Smooth muscle cell (in vitro differentiated cells): ENCODE data around the gene BCOR. TPM values are rescaled to one million over a fixed set of nuclear protein-coding genes. Genes with fewer than 3 reads are reported as not detected.

ENCODE experiments used
- DNase-seq: peaks from one replicate; lab custom pipeline; 2025; ENCODE audit not compliant: unreplicated experiment; lab: John Stamatoyannopoulos, UW
- H2AFZ ChIP-seq: fragments of 200-600 bp; sonication (generic); 2 replicates; pipeline ENCODE4 v1.6.0; 2016; ENCODE audit warnings: antibody characterized with exemption, low read depth, mild to moderate bottlenecking
- H3F3A ChIP-seq: fragments of 200-600 bp; sonication (generic); 2 replicates; pipeline ENCODE4 v1.6.0; 2017; ENCODE audit warnings: antibody characterized with exemption, low read depth
- H3K27ac ChIP-seq: fragments of 200-600 bp; sonication (generic); 2 replicates; pipeline ENCODE4 v1.5.1; 2016; ENCODE audit warnings: low read depth, mild to moderate bottlenecking
- H3K27me3 ChIP-seq: fragments of 200-600 bp; sonication (generic); 2 replicates; pipeline ENCODE4 v1.6.1; 2016; ENCODE audit warnings: low read depth, mild to moderate bottlenecking
- H3K36me3 ChIP-seq: fragments of 200-600 bp; sonication (generic); 2 replicates; pipeline ENCODE4 v1.5.1; 2016; ENCODE audit warnings: low read depth
- H3K4me1 ChIP-seq: fragments of 200-600 bp; sonication (generic); 2 replicates; pipeline ENCODE4 v1.5.1; 2016; ENCODE audit warnings: low read depth
- H3K4me2 ChIP-seq: fragments of 200-600 bp; sonication (generic); 2 replicates; pipeline ENCODE4 v1.6.0; 2016; ENCODE audit warnings: mild to moderate bottlenecking
- H3K4me3 ChIP-seq: fragments of 200-600 bp; sonication (generic); 2 replicates; pipeline ENCODE4 v1.5.1; 2016; ENCODE audit warnings: mild to moderate bottlenecking
- H3K79me2 ChIP-seq: fragments of 200-600 bp; sonication (generic); 2 replicates; pipeline ENCODE4 v1.6.0; 2016; ENCODE audit warnings: low read depth, mild to moderate bottlenecking
- H3K9ac ChIP-seq: fragments of 200-600 bp; sonication (generic); 2 replicates; pipeline ENCODE4 v1.6.0; 2016; ENCODE audit warnings: low read depth
- H3K9me3 ChIP-seq: fragments of 200-600 bp; sonication (generic); replicated peaks from 2 replicates; pipeline ENCODE4 v1.5.1; 2016; ENCODE audit warnings: low read depth
- H4K20me1 ChIP-seq: fragments of 200-600 bp; sonication (generic); 2 replicates; pipeline ENCODE4 v1.6.0; 2016; ENCODE audit warnings: low read depth
- WGBS: methylation state at CpG from one replicate; pipeline ENCODE4 v1.1.7; 2016; ENCODE audit warnings: low lambda C conversion rate; 5-methylcytosine and 5-hydroxymethylcytosine counted together
- polyA plus RNA-seq: library from polyadenylated mRNA; unstranded; fragments of >200 nt; fragmentation: Nextera tagmentation; extraction: Ambion mirVana; gene quantifications from 2 replicates; pipeline ENCODE4 v1.2.1, GENCODE V29; 2016
- total RNA-seq: library from RNA; depleted of rRNA; stranded (reverse); fragments of >200 nt; gene quantifications from 2 replicates; pipeline ENCODE4 v1.2.3, GENCODE V29; 2014
- TF ChIP-seq, protein P1 (sequence below): fragments of 200-600 bp; sonication (generic); IDR thresholded peaks from 2 replicates; pipeline ENCODE4 v1.5.1; 2017; ENCODE audit warnings: borderline replicate concordance, mild to moderate bottlenecking, antibody characterized with exemption; ENCODE audit not compliant: insufficient read depth, poor library complexity, severe bottlenecking

The BCOR gene
- total and polyA plus RNA-seq, 2 experiments from 2014 or later: 19.5 to 28.0 TPM

DNA sequence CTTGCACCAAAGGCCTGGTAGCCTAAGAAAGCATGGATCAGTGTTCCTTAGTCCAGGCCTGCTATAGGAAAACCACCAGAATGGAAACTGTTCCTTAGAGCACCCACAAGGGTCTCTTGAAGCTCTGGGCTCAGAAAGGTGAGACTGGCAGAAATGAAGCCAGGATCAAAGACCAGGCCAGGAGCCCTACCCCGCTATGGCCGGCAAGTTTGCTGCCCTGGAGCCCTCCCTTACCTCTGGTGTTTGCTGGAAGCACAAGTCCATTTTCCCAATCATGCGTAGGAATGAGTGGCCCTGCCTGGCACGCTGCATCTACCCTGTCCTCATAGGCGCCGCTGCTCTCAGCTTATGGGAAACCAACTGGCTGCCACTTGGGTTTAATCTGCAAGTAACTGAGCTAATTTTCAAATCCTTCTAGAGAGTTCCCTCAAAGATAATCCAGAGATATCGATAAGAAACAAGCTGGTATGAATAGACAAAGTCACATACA is 37.4 kb downstream of the BCOR start:
- DNase-seq: no peak
- H3K4me1 ChIP-seq: no peaks in the 10 kb centered on the region
- H3K27me3 ChIP-seq: no peaks in the 10 kb centered on the region
- no peak overlapping the region for H3K4me2 ChIP-seq
- H3K36me3 ChIP-seq: peaks cover 3% of the 10 kb centered on the region
- no peak overlapping the region for H3K27ac ChIP-seq
- TF ChIP-seq, protein P1, sequence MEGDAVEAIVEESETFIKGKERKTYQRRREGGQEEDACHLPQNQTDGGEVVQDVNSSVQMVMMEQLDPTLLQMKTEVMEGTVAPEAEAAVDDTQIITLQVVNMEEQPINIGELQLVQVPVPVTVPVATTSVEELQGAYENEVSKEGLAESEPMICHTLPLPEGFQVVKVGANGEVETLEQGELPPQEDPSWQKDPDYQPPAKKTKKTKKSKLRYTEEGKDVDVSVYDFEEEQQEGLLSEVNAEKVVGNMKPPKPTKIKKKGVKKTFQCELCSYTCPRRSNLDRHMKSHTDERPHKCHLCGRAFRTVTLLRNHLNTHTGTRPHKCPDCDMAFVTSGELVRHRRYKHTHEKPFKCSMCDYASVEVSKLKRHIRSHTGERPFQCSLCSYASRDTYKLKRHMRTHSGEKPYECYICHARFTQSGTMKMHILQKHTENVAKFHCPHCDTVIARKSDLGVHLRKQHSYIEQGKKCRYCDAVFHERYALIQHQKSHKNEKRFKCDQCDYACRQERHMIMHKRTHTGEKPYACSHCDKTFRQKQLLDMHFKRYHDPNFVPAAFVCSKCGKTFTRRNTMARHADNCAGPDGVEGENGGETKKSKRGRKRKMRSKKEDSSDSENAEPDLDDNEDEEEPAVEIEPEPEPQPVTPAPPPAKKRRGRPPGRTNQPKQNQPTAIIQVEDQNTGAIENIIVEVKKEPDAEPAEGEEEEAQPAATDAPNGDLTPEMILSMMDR: no peak
- H3F3A ChIP-seq: no peaks in the 10 kb centered on the region
- WGBS: 95% methylated on average over 7 of the region's 7 CpGs
- no peaks in the 10 kb centered on the region for H3K9me3 ChIP-seq
- H3K4me3 ChIP-seq: no peak overlapping the region
- peaks cover 46% of the 10 kb centered on the region for H4K20me1 ChIP-seq
- no peak overlapping the region for H3K9ac ChIP-seq
- no peak overlapping the region for H2AFZ ChIP-seq
- no peaks in the 10 kb centered on the region for H3K79me2 ChIP-seq

GRCh38 chrX:40058719-40059118 is 39.0 kb downstream of the BCOR start:
- Histone ChIP-seq H3K36me3 (peaks cover 19% of the 10 kb centered on the region), H3F3A (no peaks in the 10 kb centered on the region), H3K27me3 (no peaks in the 10 kb centered on the region), H3K4me2 (no peak overlapping the region), H2AFZ (no peak overlapping the region), H3K9me3 (no peaks in the 10 kb centered on the region), H4K20me1 (peaks cover 32% of the 10 kb centered on the region), H3K4me3 (no peak overlapping the region), H3K4me1 (no peaks in the 10 kb centered on the region), H3K9ac (no peak overlapping the region), H3K27ac (no peak overlapping the region), H3K79me2 (no peaks in the 10 kb centered on the region)
- no peak for DNase-seq
- TF ChIP-seq, protein P1: no peak
- 95% methylated on average over 11 of the region's 11 CpGs for WGBS

GRCh38 chrX:40057405-40057804 is 40.4 kb downstream of the BCOR start:
- 95% methylated on average over 9 of the region's 9 CpGs for WGBS
- H3K9me3 ChIP-seq: no peaks in the 10 kb centered on the region

GRCh38 chrX:40056420-40056819 is 41.3 kb downstream of the BCOR start:
- Histone ChIP-seq H3K4me3 (no peak overlapping the region), H3K36me3 (peaks cover 34% of the 10 kb centered on the region), H3K27me3 (no peaks in the 10 kb centered on the region), H3K79me2 (no peaks in the 10 kb centered on the region), H4K20me1 (peaks cover 23% of the 10 kb centered on the region), H2AFZ (no peak overlapping the region), H3K4me1 (no peaks in the 10 kb centered on the region), H3F3A (no peaks in the 10 kb centered on the region), H3K27ac (no peak overlapping the region), H3K9ac (no peak overlapping the region), H3K9me3 (peaks cover 7% of the 10 kb centered on the region), H3K4me2 (no peak overlapping the region)
- no peak for DNase-seq
- 67% methylated on average over 4 of the region's 4 CpGs for WGBS
- TF ChIP-seq, protein P1: no peak

More at GRCh38 chrX:40057405-40057804, 40.4 kb downstream of the BCOR start:
- Histone ChIP-seq H4K20me1 (peaks cover 27% of the 10 kb centered on the region), H2AFZ (no peak overlapping the region), H3K27me3 (no peaks in the 10 kb centered on the region), H3K27ac (no peak overlapping the region), H3K79me2 (no peaks in the 10 kb centered on the region), H3K9ac (no peak overlapping the region), H3K4me3 (no peak overlapping the region), H3F3A (no peaks in the 10 kb centered on the region), H3K4me2 (no peak overlapping the region), H3K4me1 (no peaks in the 10 kb centered on the region), H3K36me3 (peaks cover 25% of the 10 kb centered on the region)
- TF ChIP-seq, protein P1: no peak
- no peak for DNase-seq
